ENCODE measurements around the gene VKORC1.

VKORC1 gene

GRCh38 chr16:31042866-31043265, 51.7 kb downstream of the VKORC1 start:
- intact Hi-C loops (cut with DNase I): no loop called here
- no peak for DNase-seq

All from head of caudate nucleus (tissue), 42 donors.